Dendritic cell treated with granulocyte-macrophage colony-stimulating factor and Interleukin-4, amounts not matched to agents 40 ng/mL and 50 ng/mL, for 4 days (primary cell): ENCODE measurements around the gene SDF4.

Experiments
- H3K27ac Mint-ChIP-seq: one replicate; pipeline ENCODE4 v1.8.0; 2022; ENCODE audit warnings: mild to moderate bottlenecking, mixed read lengths
- H3K27me3 Mint-ChIP-seq: one replicate; pipeline ENCODE4 v1.8.0; 2022; ENCODE audit warnings: mild to moderate bottlenecking, mixed read lengths
- H3K36me3 Mint-ChIP-seq: one replicate; pipeline ENCODE4 v1.8.0; 2022; ENCODE audit warnings: low read depth, mixed read lengths
- H3K4me1 Mint-ChIP-seq: one replicate; pipeline ENCODE4 v1.8.0; 2022; ENCODE audit warnings: low read depth, mixed read lengths
- H3K4me3 Mint-ChIP-seq: one replicate; pipeline ENCODE4 v1.8.0; 2022; ENCODE audit warnings: mild to moderate bottlenecking, moderate library complexity, mixed read lengths
- H3K9me3 Mint-ChIP-seq: one replicate; pipeline ENCODE4 v1.8.0; 2022; ENCODE audit warnings: mixed read lengths
- intact Hi-C: fragments of 100-400 bp; cut with micrococcal nuclease; formaldehyde crosslinking; loops from one replicate; pipeline ENCODE4 v1.15.0; 2022

Gene SDF4

GRCh38 chr1:1211541-1212441, 20.0 kb downstream of the SDF4 start:
- Mint-ChIP-seq H3K4me1 (peaks cover 55% of the 10 kb centered on the region), H3K27ac (no peak overlapping the region), H3K36me3 (peaks cover 28% of the 10 kb centered on the region), H3K9me3 (no peaks in the 10 kb centered on the region), H3K27me3 (peaks cover 62% of the 10 kb centered on the region), H3K4me3 (peak overlapping the region; percentile 60)
- intact Hi-C loops = no loop called here

GRCh38 chr1:1210726-1211540, 20.9 kb downstream of the SDF4 start:
- no peak overlapping the region for H3K4me3 Mint-ChIP-seq
- peaks cover 19% of the 10 kb centered on the region for H3K36me3 Mint-ChIP-seq
- no peak overlapping the region for H3K27ac Mint-ChIP-seq
- intact Hi-C loops = no loop called here
- H3K9me3 Mint-ChIP-seq = no peaks in the 10 kb centered on the region
- peaks cover 70% of the 10 kb centered on the region for H3K27me3 Mint-ChIP-seq
- H3K4me1 Mint-ChIP-seq = peaks cover 56% of the 10 kb centered on the region

GRCh38 chr1:1208713-1209433, 22.9 kb downstream of the SDF4 start:
- intact Hi-C loops = no loop called here
- peaks cover 49% of the 10 kb centered on the region for H3K4me1 Mint-ChIP-seq
- H3K27me3 Mint-ChIP-seq = peaks cover 81% of the 10 kb centered on the region
- H3K36me3 Mint-ChIP-seq = peaks cover 7% of the 10 kb centered on the region
- H3K4me3 Mint-ChIP-seq = peak overlapping the region; percentile 33
- H3K27ac Mint-ChIP-seq = peak overlapping the region; percentile 37
- no peaks in the 10 kb centered on the region for H3K9me3 Mint-ChIP-seq

- Mint-ChIP-seq H3K36me3 (peaks cover 7% of the 10 kb centered on the region), H3K27me3 (peaks cover 85% of the 10 kb centered on the region), H3K4me1 (peaks cover 49% of the 10 kb centered on the region), H3K4me3 (no peak overlapping the region), H3K27ac (no peak overlapping the region), H3K9me3 (no peaks in the 10 kb centered on the region)
- intact Hi-C loops = no loop called here
Measured at GRCh38 chr1:1207571-1207892, 24.3 kb downstream of the SDF4 start.

GRCh38 chr1:1206966-1207531, 24.8 kb downstream of the SDF4 start:
- Mint-ChIP-seq H3K9me3 (no peaks in the 10 kb centered on the region), H3K27ac (no peak overlapping the region), H3K27me3 (peaks cover 81% of the 10 kb centered on the region), H3K4me1 (peaks cover 49% of the 10 kb centered on the region), H3K4me3 (no peak overlapping the region), H3K36me3 (peaks cover 7% of the 10 kb centered on the region)
- intact Hi-C loops = no loop called here

- H3K4me3 Mint-ChIP-seq = peak within 1 kb of the TSS; percentile 56
- H3K27me3 Mint-ChIP-seq = peaks cover 79% of the 10 kb centered on the region
- no peaks in the 10 kb centered on the region for H3K9me3 Mint-ChIP-seq
- peaks cover 7% of the 10 kb centered on the region for H3K36me3 Mint-ChIP-seq
- H3K4me1 Mint-ChIP-seq = peaks cover 49% of the 10 kb centered on the region
- no peak within 1 kb of the TSS for H3K27ac Mint-ChIP-seq
- intact Hi-C loops = no loop called here
Measured at GRCh38 chr1:1206376-1206965, 25.3 kb downstream of the SDF4 start, which contains the start of gene TNFRSF18. Gene TNFRSF18, minus strand, starts transcription at chr1:1206592. Its CDS starts 21 bp downstream, at chr1:1206571.

- intact Hi-C loops = no loop called here
- no peak overlapping the region for H3K27ac Mint-ChIP-seq
- H3K36me3 Mint-ChIP-seq = peaks cover 1% of the 10 kb centered on the region
- peaks cover 73% of the 10 kb centered on the region for H3K27me3 Mint-ChIP-seq
- no peaks in the 10 kb centered on the region for H3K9me3 Mint-ChIP-seq
- peaks cover 44% of the 10 kb centered on the region for H3K4me1 Mint-ChIP-seq
- peak overlapping the region; percentile 56 for H3K4me3 Mint-ChIP-seq
Measured at GRCh38 chr1:1205769-1206375, 25.9 kb downstream of the SDF4 start.

GRCh38 chr1:1204998-1205768, 26.6 kb downstream of the SDF4 start:
- Mint-ChIP-seq H3K36me3 (no peaks in the 10 kb centered on the region), H3K27ac (no peak overlapping the region), H3K9me3 (no peaks in the 10 kb centered on the region), H3K27me3 (peaks cover 75% of the 10 kb centered on the region), H3K4me3 (peak overlapping the region; percentile 56), H3K4me1 (peaks cover 47% of the 10 kb centered on the region)
- intact Hi-C loops = no loop called here

GRCh38 chr1:1204425-1204920, 27.3 kb downstream of the SDF4 start:
- intact Hi-C loops = no loop called here
- Mint-ChIP-seq H3K36me3 (no peaks in the 10 kb centered on the region), H3K27ac (no peak overlapping the region), H3K4me1 (peaks cover 54% of the 10 kb centered on the region), H3K4me3 (no peak overlapping the region), H3K9me3 (no peaks in the 10 kb centered on the region), H3K27me3 (peaks cover 75% of the 10 kb centered on the region)

- no peaks in the 10 kb centered on the region for H3K36me3 Mint-ChIP-seq
- H3K27me3 Mint-ChIP-seq = peaks cover 72% of the 10 kb centered on the region
- no peaks in the 10 kb centered on the region for H3K9me3 Mint-ChIP-seq
- H3K27ac Mint-ChIP-seq = no peak overlapping the region
- H3K4me3 Mint-ChIP-seq = no peak overlapping the region
- peaks cover 50% of the 10 kb centered on the region for H3K4me1 Mint-ChIP-seq
- intact Hi-C loops = no loop called here
Measured at GRCh38 chr1:1203561-1204424, 28.0 kb downstream of the SDF4 start.

- no peak overlapping the region for H3K4me3 Mint-ChIP-seq
- peak overlapping the region; percentile 35 for H3K27ac Mint-ChIP-seq
- H3K4me1 Mint-ChIP-seq = peaks cover 42% of the 10 kb centered on the region
- H3K36me3 Mint-ChIP-seq = no peaks in the 10 kb centered on the region
- peaks cover 68% of the 10 kb centered on the region for H3K27me3 Mint-ChIP-seq
- H3K9me3 Mint-ChIP-seq = no peaks in the 10 kb centered on the region
- intact Hi-C loops = no loop called here
Measured at GRCh38 chr1:1202831-1203560, 28.8 kb downstream of the SDF4 start.
